Rectal smooth muscle tissue (tissue), 1 donor: ENCODE data around the gene CDC20.
A peak's percentile ranks its signal among the peaks of the same experiment; 100 is the strongest.
"Not testable (repeated sequence)": the region's sequence is repeated elsewhere in the genome, so short reads cannot be mapped to it uniquely, and the experiment has no call there.

Source experiments
- H3K27ac ChIP-seq: one replicate; pipeline ENCODE4 v1.7.0; 2013; ENCODE audit warnings: low read depth, low read length, inconsistent platforms
- H3K27me3 ChIP-seq: one replicate; pipeline ENCODE4 v1.7.0; 2013; ENCODE audit warnings: low read length; ENCODE audit not compliant: control insufficient read depth, insufficient read depth
- H3K36me3 ChIP-seq: one replicate; pipeline ENCODE4 v1.7.0; 2013; ENCODE audit warnings: low read length; ENCODE audit not compliant: control insufficient read depth, insufficient read depth
- H3K4me1 ChIP-seq: one replicate; pipeline ENCODE4 v1.7.0; 2013; ENCODE audit warnings: low read length; ENCODE audit not compliant: control insufficient read depth, insufficient read depth
- H3K4me3 ChIP-seq: one replicate; pipeline ENCODE4 v1.7.0; 2013; ENCODE audit warnings: low read length
- H3K9ac ChIP-seq: one replicate; pipeline ENCODE4 v1.7.0; 2013; ENCODE audit warnings: low read length

The CDC20 gene

DNA sequence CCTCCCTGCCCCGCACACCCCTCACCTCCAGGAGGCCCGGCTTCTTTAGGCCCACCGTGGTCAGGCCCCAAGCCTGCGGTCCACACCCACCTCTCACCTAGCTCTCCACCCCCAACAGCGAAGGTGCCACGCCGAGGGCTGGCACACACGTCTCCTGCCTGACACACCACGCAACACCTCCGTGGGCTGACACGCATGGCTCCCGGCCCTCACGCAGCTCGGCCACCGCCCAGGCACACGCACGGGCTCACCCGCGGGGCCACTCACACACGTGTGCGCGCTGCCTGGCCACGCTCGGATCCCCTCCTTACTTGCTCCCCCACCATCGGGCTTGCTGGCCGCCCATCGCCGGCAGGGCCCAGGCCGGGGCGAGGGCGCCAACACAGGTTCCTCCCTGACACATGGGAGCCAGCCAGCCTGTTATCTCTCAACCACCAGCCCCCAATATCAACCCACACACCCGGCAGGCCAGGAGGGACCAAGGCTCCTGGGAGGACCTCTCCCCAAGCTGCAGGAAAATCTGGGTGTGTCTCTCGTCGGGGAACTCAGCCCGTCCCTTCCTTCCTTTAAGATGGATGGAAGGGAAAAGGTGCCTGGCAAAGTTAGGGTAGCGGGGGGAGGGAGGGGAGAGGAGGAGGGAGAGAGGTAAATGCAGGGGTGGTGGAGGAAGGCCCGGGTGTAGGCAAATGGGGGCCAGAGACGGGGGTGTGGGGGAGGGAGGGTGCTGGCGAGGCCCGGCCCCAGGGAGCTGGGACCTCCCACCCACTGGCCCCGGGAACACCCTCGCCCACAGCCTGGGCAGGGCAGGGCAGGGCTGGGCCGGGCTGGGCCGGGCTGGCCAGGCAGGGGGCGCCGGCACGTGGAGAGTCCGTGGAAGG, 8.5 kb downstream of the CDC20 start:
- Histone ChIP-seq H3K4me1 (peaks cover 12% of the 10 kb centered on the region), H3K9ac (peak overlapping the region; percentile 74), H3K27me3 (no peaks in the 10 kb centered on the region), H3K36me3 (peaks cover 22% of the 10 kb centered on the region), H3K27ac (peak overlapping the region; percentile 75), H3K4me3 (peak overlapping the region; percentile 85)

DNA sequence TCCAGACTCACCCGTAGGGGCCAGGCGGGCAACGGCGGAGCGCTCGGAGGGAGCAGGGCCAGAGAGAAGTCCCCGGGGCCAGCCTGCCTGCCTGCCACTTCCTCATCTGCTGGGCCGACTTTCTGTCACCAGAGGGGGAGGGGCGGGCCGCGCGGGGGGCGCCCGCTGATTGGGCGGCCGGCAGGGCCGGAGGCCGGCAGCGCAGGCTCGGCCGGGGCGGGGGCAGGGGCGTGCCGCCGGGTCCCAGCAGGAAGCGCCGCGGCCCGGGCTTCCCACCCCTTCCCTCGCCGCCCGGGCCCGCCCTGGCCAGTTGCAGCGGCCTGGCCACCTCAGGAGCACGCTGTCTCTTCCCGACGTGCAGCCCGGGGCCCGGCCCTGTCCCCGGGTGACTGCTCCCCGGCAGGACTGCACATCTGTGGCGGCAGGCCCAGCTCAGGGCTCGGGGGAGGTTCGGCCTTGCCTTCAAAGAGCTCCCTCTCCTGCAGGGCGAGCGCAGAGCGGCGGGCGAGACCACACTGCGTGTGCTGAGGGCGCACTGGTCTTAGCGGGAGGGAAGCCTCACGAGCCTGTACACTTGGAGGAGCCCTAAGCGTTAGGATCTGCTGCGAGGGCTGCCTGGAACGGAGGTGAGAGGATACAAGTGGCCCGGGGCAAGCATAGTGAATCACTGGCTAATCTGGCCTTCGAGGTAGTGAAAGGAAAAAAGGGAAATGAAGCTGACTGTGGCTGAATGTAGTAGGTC, 9.3 kb downstream of the CDC20 start, which contains the start of gene ELOVL1:
TSS of gene ELOVL1 (minus strand) at position 108 of the 742 bp plus-strand sequence. CDS start 2,402 bp downstream, outside the sequence.
- H3K27ac ChIP-seq = peak within 1 kb of the TSS; percentile 75
- peaks cover 12% of the 10 kb centered on the region for H3K4me1 ChIP-seq
- peaks cover 22% of the 10 kb centered on the region for H3K36me3 ChIP-seq
- no peaks in the 10 kb centered on the region for H3K27me3 ChIP-seq
- H3K9ac ChIP-seq = peak within 1 kb of the TSS; percentile 74
- peak within 1 kb of the TSS; percentile 85 for H3K4me3 ChIP-seq

DNA sequence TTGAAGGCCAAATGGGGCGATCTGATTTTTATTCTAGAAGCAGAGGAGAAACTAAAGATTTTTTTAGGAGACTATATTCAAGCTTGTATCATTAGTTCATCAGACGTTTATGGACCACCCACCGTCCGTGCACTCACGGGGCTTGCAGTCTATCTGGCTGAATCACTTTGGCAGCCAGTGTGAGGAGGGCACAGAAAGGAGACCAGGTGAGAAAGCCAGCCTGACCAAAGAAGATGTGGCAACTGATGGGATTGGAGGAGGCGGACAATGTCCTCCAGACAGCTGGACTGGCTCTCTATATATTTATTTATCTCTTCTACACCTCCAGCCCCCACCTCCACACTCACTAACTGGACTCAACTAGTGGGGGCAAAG, 9.9 kb downstream of the CDC20 start:
- Histone ChIP-seq H3K4me3 (peak overlapping the region; percentile 66), H3K4me1 (peaks cover 12% of the 10 kb centered on the region)

DNA sequence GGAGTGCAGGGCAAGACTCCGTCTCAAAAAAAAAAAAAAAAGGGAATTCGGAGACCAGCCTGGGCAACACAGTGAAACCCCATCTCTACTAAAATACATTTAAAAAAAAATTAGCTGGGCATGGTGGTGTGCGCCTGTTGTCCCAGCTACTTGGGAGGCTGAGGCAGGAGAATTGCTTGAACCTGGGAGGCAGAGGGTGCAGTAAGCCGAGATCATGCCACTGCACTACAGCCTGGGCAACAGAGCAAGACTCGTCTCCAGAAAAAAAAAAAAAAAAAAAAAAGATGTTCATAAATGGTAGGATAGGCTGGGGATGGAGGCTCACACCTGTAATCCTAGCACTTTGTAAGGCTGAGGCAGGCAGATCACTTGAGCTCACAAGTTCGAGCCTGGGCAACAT, 11.0 kb downstream of the CDC20 start:
- not testable (repeated sequence) for H3K27ac ChIP-seq, H3K27me3 ChIP-seq, H3K9ac ChIP-seq, H3K4me3 ChIP-seq, H3K36me3 ChIP-seq
- peaks cover 12% of the 10 kb centered on the region for H3K4me1 ChIP-seq

More for the DNA sequence above, 9.9 kb downstream of the CDC20 start:
- Histone ChIP-seq H3K9ac (peak overlapping the region; percentile 58), H3K36me3 (peaks cover 19% of the 10 kb centered on the region), H3K27ac (peak overlapping the region; percentile 75), H3K27me3 (no peaks in the 10 kb centered on the region)

DNA sequence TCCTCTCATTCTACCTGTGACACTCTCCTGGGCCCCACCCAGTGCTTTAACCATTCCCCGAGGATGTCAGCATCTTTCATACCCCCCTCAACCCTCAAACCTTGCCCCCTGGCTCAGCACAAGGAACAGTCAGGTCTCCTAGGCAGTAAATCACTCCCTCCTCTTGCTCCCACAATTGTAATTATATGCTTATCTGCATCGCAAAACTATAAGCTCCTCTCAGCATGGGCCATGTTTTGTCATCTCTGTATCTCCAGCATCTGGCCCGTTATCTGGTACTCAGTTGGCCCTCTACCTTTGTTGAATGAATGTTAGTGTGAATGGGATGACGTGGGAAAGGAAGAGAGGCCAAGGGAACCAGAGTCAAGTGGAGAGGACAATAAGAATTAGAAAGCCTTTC, 11.8 kb downstream of the CDC20 start:
- Histone ChIP-seq H3K27me3 (no peaks in the 10 kb centered on the region), H3K36me3 (peaks cover 3% of the 10 kb centered on the region), H3K4me3 (no peak overlapping the region), H3K4me1 (peaks cover 12% of the 10 kb centered on the region), H3K9ac (no peak overlapping the region), H3K27ac (no peak overlapping the region)

DNA sequence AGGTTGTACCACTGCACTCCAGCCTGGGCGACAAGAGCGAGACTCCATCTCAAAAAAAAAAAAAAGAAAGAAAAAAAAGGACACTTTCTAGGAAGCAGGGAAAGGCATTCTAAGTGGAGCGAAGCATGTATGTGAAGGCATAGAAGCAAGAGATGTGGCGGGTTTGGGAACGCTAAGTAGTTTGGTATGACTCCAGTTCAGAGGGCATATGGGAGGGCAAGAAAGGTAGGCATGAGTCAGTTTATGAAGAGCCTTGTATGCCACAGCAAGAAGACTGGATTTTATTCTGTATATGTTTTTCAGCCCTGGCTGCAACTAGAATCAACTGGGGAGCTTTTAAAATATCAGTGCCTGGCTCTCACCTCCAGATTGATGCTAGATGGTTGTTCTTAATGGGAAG, 13.4 kb downstream of the CDC20 start:
- H3K27ac ChIP-seq = no peak overlapping the region
- H3K27me3 ChIP-seq = no peaks in the 10 kb centered on the region
- peaks cover 7% of the 10 kb centered on the region for H3K4me1 ChIP-seq

DNA sequence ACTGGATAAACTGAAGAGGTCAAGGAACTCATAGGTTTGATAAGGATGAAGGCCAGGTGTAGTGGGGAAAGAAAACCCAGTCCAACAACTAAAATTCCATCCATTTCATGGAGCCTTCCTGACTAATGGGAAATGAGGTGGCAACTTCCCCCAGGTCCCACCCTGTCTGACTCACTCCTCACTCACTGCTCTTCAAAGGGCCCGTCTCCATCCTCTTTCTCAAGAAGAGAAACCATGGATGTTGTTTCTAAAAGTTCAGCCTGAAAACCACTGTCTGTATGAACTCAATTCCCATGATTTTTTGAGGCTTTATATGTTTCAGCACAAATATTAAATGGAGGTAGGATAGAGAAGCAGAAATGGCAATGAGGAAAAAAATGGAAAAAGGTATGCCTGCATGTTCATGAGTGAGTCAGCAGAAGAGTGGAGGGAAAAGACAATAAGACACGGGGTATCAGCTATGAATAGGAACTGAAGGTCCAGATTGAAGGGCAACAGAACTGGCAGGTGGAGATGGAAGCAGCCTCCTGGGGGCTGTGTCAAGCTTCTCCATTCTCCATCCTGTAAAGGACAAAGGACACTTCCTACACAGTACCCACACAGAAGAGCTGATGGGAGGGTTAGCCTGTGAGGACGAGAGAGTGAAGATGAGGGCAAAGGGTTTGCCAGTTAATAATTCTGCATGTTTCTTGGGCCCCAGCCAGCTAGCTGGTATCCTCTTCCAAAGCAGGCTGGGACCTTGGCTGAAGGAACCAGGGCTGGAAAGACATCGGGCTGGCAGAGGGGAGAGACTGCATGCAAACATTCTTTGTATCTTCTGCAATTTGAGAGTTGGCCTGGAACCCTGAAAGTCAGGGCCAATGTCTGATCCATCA, 14.5 kb downstream of the CDC20 start:
- Histone ChIP-seq H3K27me3 (no peaks in the 10 kb centered on the region), H3K36me3 (no peaks in the 10 kb centered on the region), H3K27ac (no peak overlapping the region), H3K9ac (no peak overlapping the region), H3K4me3 (no peak overlapping the region), H3K4me1 (peaks cover 5% of the 10 kb centered on the region)

More for the DNA sequence above, 13.4 kb downstream of the CDC20 start:
- Histone ChIP-seq H3K9ac (no peak overlapping the region), H3K36me3 (no peaks in the 10 kb centered on the region), H3K4me3 (no peak overlapping the region)

DNA sequence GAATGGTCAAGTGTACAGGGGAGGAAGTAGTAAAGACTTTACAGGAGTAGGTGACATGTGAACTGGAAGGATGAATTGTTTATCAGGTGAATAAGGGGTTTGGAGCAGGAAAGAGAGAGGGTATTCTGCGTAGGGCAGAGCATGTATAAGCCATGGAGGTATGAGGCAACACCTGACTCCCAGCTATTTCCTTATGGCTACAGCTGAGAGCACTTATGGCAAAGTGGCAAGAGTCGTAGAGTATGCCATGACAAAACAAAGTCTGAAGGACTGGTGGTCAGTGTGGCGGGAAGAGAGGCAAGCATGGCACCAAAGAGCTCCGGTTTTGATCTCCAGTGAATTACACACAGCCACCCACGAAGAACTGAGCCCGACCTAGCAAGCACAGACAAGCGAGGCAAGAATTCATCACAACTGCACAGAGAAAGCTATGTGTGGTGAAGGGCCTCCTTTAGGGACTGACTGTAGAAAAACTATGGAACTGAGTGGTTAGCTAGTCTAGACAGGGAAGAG, 18.0 kb downstream of the CDC20 start:
- no peak overlapping the region for H3K9ac ChIP-seq
- no peak overlapping the region for H3K27ac ChIP-seq
- H3K4me3 ChIP-seq = no peak overlapping the region
- H3K27me3 ChIP-seq = no peaks in the 10 kb centered on the region
- H3K36me3 ChIP-seq = peaks cover 4% of the 10 kb centered on the region
- H3K4me1 ChIP-seq = peaks cover 2% of the 10 kb centered on the region

DNA sequence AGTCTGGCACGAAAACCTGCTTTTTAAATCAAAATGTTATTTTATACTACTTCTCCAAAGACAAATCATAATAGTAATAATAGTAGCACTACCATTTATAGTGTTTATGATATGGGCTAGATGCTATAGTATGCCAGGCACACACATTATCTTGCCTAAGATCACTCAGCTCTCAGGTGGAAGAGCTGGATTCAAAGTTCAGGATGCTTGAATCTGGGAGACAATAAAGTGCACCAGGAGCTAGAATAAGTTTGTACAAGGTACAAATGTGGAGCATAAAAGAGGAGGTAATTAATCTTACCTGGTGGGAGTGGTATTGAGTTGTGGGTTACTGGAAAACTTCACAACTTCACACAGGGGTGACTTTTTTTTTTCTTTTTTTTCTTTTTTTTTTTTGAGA, 19.1 kb downstream of the CDC20 start:
- H3K36me3 ChIP-seq = peaks cover 6% of the 10 kb centered on the region
- peaks cover 4% of the 10 kb centered on the region for H3K4me1 ChIP-seq
- no peak overlapping the region for H3K9ac ChIP-seq
- no peaks in the 10 kb centered on the region for H3K27me3 ChIP-seq
- H3K27ac ChIP-seq = no peak overlapping the region
- no peak overlapping the region for H3K4me3 ChIP-seq

DNA sequence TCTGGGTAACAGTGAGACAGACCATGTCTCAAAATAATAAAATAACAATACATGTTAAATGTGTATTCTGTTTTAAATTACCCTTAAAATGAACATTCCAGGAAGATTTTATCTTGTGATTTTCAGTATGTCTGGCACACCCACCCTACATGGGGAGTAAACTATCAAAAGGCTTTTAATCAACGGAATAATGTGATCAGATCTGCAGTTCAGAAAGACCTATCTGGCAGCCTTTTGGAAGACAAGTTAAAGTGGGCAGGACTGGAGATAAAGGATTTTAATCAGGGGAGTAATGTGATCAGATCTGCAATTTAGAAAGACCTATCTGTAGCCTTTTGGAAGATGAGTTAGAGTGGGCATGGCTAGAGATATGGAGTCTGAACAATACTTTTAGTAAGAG, 20.7 kb downstream of the CDC20 start:
- no peak overlapping the region for H3K9ac ChIP-seq
- H3K36me3 ChIP-seq = peaks cover 18% of the 10 kb centered on the region
- H3K4me1 ChIP-seq = peaks cover 4% of the 10 kb centered on the region
- no peaks in the 10 kb centered on the region for H3K27me3 ChIP-seq
- no peak overlapping the region for H3K27ac ChIP-seq
- H3K4me3 ChIP-seq = no peak overlapping the region

DNA sequence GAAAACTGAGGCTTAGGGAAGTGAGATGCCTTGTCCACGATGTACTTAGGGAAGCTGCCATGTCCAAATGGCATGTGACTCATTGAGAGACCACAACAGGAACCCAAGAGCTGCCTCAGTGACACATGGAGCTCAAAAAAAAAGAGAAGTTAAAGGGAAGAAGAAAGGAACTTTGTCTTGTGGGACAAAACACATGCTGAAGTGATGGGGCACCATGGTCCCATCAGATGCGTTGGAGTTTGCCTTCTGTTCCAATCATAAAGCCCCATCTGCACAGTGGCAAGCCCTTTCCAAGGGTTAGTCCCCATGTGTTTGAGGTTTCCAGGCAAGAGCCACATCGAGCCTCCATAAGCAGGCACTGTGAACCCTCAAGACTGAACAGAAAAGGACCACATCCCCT, 22.8 kb downstream of the CDC20 start:
- H3K9ac ChIP-seq = no peak overlapping the region
- peaks cover 32% of the 10 kb centered on the region for H3K36me3 ChIP-seq
- H3K27ac ChIP-seq = no peak overlapping the region
- no peaks in the 10 kb centered on the region for H3K27me3 ChIP-seq
- H3K4me1 ChIP-seq = peaks cover 4% of the 10 kb centered on the region
- no peak overlapping the region for H3K4me3 ChIP-seq
